H1 (cell line): ENCODE measurements around the gene APBB3. TPM values are rescaled to one million over a fixed set of nuclear protein-coding genes. Genes with fewer than 3 reads are reported as not detected.

Source experiments
- KDM5A ChIP-seq: fragments of 200-600 bp; IDR thresholded peaks from 2 replicates; pipeline ENCODE4 v1.7.1; 2012; ENCODE audit warnings: mild to moderate bottlenecking, low read length, inconsistent platforms, mixed read lengths
- SIX5 ChIP-seq: IDR thresholded peaks from 2 replicates; pipeline ENCODE4 v1.6.1; 2011; ENCODE audit warnings: mild to moderate bottlenecking, low read depth, low read length
- TAF1 ChIP-seq: IDR thresholded peaks from 2 replicates; pipeline ENCODE4 v1.6.1; 2011; ENCODE audit warnings: mild to moderate bottlenecking, low read depth, low read length
- polyA plus RNA-seq, 7 experiments: library from polyadenylated mRNA; depleted of rRNA in 3 of 7; stranded (reverse) in 5 of 7; unstranded in 2 of 7; fragments of >200 nt in 5 of 7; fragments of 200-250 nt in 2 of 7; gene quantifications; 1 replicate in 5 of 7; 2 replicates in 1 of 7; 4 replicates in 1 of 7; pipeline versions ENCODE4 v1.2.1 to v1.2.3, GENCODE V29; 2011 to 2013; ENCODE audit warnings: missing spikeins in 2 of 7, mixed read lengths in 2 of 7
- total RNA-seq: library from RNA; stranded (reverse); fragmentation: NEBNext Ultra II Directional; extraction: Animal tissue kit (Norgen Biotek cat#: 25700); gene quantifications from 2 replicates; pipeline ENCODE4 v1.2.1, GENCODE V29; 2021

Gene APBB3
- total and polyA plus RNA-seq, 2 of the 8 experiments (the other 6 are each of a cell fraction or from before 2014, with no cell fraction given) = 16.0 to 21.9 TPM

GRCh38 chr5:140608722-140609121, 44.3 kb upstream of the APBB3 start (continued):
- TF ChIP-seq KDM5A (no peak), SIX5 (no peak), TAF1 (no peak)
